ENCODE data around the gene NLRP4. TPM values are rescaled to one million over a fixed set of nuclear protein-coding genes. Genes with fewer than 3 reads are reported as not detected.

Gene NLRP4
- total and polyA plus RNA-seq, 10 of the 15 experiments (the other 5 are each of a cell fraction or from before 2014, with no cell fraction given), result 0.07 to 9.6 (median 0.29) TPM; not detected in 6

GRCh38 chr19:55907286-55907685 is 70.9 kb downstream of the NLRP4 start:
- WGBS (ENCODE audit: insufficient coverage, insufficient replicate concordance, low lambda C conversion rate, missing lambda C conversion rate), result 33% methylated on average over 7 of the region's 7 CpGs
- Histone ChIP-seq H4K20me1 (ENCODE audit: control insufficient read depth, insufficient read depth) (no peaks in the 10 kb centered on the region), H3K27me3 (replicated peaks in 1 of 2; ENCODE audit: control insufficient read depth in 2 of 2, insufficient read depth in 2 of 2, low read length in 1 of 2) (no peaks in the 10 kb centered on the region), H2AFZ (ENCODE audit: control insufficient read depth, low read depth, low read length) (no peak overlapping the region), H3K79me2 (ENCODE audit: control insufficient read depth, insufficient read depth, low read length) (no peaks in the 10 kb centered on the region), H3K9me3 (replicated peaks; ENCODE audit: control insufficient read depth, insufficient read depth, low read length) (no peaks in the 10 kb centered on the region; the same call in 2 of the 3 replicates), H3K27ac (ENCODE audit: control insufficient read depth, insufficient read depth) (no peak overlapping the region), H3K36me3 (ENCODE audit: control insufficient read depth in 2 of 2, insufficient read depth in 2 of 2, low read length in 1 of 2) (no peaks in the 10 kb centered on the region), H3K9ac (ENCODE audit: control insufficient read depth, insufficient read depth, low read length) (no peak overlapping the region), H3K4me3 (no peak overlapping the region), H3K4me1 (ENCODE audit: control insufficient read depth, insufficient read depth, low read length) (no peaks in the 10 kb centered on the region), H3K4me2 (ENCODE audit: control insufficient read depth, insufficient read depth) (no peak overlapping the region)
- SMC1A ChIA-PET (ENCODE audit: uncharacterized antibody, unreplicated experiment), result no interaction called here
- TF ChIP-seq BHLHE40 (IDR thresholded peaks at IDR 0.05; ENCODE audit: borderline replicate concordance in 1 of 2, low read depth in 2 of 2, low read length in 1 of 2) (no peak), PAX5 (IDR thresholded peaks at IDR 0.05; ENCODE audit: borderline replicate concordance, low read depth, low read length) (no peak)
- RAD21 ChIA-PET (ENCODE audit: unreplicated experiment), result no interaction called here
- DNase-seq (ENCODE audit: low read depth, low spot score) (no peak), ATAC-seq (no peak), FAIRE-seq (no peak)
- in situ Hi-C loops (cut with MboI) (no loop called here), intact Hi-C loops (cut with micrococcal nuclease; ENCODE audit: unreplicated experiment) (no loop called here)
- CTCF ChIA-PET, result no interaction called here
- no TSS peak for BruUV-seq (replicated peaks)
- POLR2A ChIA-PET, result no interaction called here

- Histone ChIP-seq H2AFZ (ENCODE audit: control insufficient read depth, low read depth, low read length) (no peak overlapping the region), H3K4me1 (ENCODE audit: control insufficient read depth, insufficient read depth, low read length) (no peaks in the 10 kb centered on the region), H4K20me1 (ENCODE audit: control insufficient read depth, insufficient read depth) (no peaks in the 10 kb centered on the region), H3K27ac (ENCODE audit: control insufficient read depth, insufficient read depth) (no peak overlapping the region), H3K36me3 (ENCODE audit: control insufficient read depth in 2 of 2, insufficient read depth in 2 of 2, low read length in 1 of 2) (no peaks in the 10 kb centered on the region), H3K9me3 (replicated peaks; ENCODE audit: control insufficient read depth, insufficient read depth, low read length) (no peaks in the 10 kb centered on the region; the same call in 2 of the 3 replicates), H3K27me3 (replicated peaks in 1 of 2; ENCODE audit: control insufficient read depth in 2 of 2, insufficient read depth in 2 of 2, low read length in 1 of 2) (no peaks in the 10 kb centered on the region), H3K9ac (ENCODE audit: control insufficient read depth, insufficient read depth, low read length) (no peak overlapping the region), H3K4me2 (ENCODE audit: control insufficient read depth, insufficient read depth) (no peak overlapping the region), H3K4me3 (no peak overlapping the region), H3K79me2 (ENCODE audit: control insufficient read depth, insufficient read depth, low read length) (no peaks in the 10 kb centered on the region)
- FAIRE-seq (no peak), DNase-seq (ENCODE audit: low read depth, low spot score) (no peak), ATAC-seq (no peak)
- in situ Hi-C loops (cut with MboI) (no loop called here), intact Hi-C loops (cut with micrococcal nuclease; ENCODE audit: unreplicated experiment) (no loop called here)
- SMC1A ChIA-PET (ENCODE audit: uncharacterized antibody, unreplicated experiment), result no interaction called here
- RAD21 ChIA-PET (ENCODE audit: unreplicated experiment), result no interaction called here
- WGBS (ENCODE audit: insufficient coverage, insufficient replicate concordance, low lambda C conversion rate, missing lambda C conversion rate), result 19% methylated on average over 3 of the region's 3 CpGs
- POLR2A ChIA-PET, result no interaction called here
- TF ChIP-seq RUNX3 (IDR thresholded peaks at IDR 0.05; ENCODE audit: low read length) (no peak), CHD1 (IDR thresholded peaks at IDR 0.05; ENCODE audit: low read depth, low read length) (no peak), HDGF (IDR thresholded peaks at IDR 0.05) (no peak), ZBTB11 (CRISPR knock-in tag; IDR thresholded peaks at IDR 0.05) (no peak), HDAC2 (IDR thresholded peaks at IDR 0.05) (no peak)
- no TSS peak for BruUV-seq (replicated peaks)
- CTCF ChIA-PET, result no interaction called here
Measured at GRCh38 chr19:55907746-55908145, 71.4 kb downstream of the NLRP4 start.

Measured in GM12878 (cell line).